Measurements from ENCODE around the gene CCNF.
"Not testable (repeated sequence)": the region's sequence is repeated elsewhere in the genome, so short reads cannot be mapped to it uniquely, and the experiment has no call there.

Gene CCNF

DNA sequence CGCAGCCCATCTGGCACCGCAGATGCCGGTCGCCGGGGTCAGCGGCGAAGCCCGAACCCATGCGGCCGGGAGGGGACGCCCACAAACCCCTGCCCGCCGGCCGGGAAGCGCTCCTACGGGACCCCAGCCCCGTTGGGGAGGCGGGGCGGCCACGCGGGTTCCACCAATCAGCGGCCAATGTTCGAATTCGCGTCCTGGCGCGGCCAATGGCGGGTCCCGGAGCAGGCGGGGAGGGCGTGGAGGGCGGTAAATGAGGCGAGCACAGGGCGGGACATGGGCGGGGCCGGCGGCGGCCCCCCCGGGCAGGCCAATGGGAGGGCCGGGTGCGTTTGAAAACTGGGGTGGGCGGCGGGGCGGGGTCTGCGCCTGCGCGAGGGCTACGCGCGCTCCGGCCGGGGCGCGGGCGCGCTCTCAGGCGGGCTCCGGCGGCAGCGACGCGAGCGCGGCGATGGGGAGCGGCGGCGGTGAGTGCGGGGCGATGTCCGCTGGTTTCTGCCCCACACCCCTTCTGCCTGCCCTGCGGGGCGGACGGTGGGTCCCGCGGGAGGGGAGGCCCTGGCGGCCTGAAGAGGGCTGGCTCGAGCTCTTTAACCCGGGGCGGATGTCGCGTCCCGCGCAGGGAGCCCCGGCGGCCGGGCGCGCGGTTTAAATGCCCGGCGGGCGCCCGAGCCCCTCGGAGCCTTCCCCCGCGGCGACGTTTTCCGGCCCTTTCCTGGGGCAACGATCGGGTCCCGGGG is at the start of gene CCNF:
TSS of gene CCNF (plus strand) at position 414 of the 737 bp plus-strand sequence. CDS start at position 449, 35 bp downstream.
- peak; percentile 93 for DNase-seq (ENCODE audit: low read depth)

- no peak for DNase-seq (ENCODE audit: low read depth)
Observed at GRCh38 chr16:2383501-2383900, 45.7 kb upstream of the CCNF start.

GRCh38 chr16:2384426-2384825 is 44.8 kb upstream of the CCNF start:
- no peak for DNase-seq (ENCODE audit: low read depth)

- peak; percentile 12 for DNase-seq (ENCODE audit: low read depth)
Observed at GRCh38 chr16:2385190-2385836, 43.9 kb upstream of the CCNF start.

DNA sequence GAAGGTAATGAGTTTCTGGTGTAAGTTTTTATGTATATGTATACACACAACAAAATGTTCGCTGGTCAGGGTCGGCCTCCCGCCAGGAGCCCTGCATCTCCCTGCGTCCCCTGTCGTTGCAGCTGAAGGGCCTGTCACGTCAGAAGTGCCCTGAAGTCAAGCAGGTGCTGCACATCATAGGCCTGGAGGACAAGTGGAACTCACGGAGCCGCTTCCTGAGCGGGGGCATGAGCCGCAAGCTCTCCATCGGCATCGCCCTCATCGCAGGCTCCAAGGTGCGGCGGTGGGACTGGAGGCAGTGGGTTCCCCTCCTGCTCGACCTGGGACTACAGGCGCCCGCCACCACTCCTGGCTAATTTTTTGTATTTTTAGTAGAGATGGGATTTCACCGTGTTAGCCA is 43.3 kb upstream of the CCNF start:
- not testable (repeated sequence) for DNase-seq (ENCODE audit: low read depth)

- peak; percentile 16 for DNase-seq (ENCODE audit: low read depth)
Observed at GRCh38 chr16:2386990-2387389, 42.3 kb upstream of the CCNF start.

- no peak for DNase-seq (ENCODE audit: low read depth)
Observed at GRCh38 chr16:2388139-2388874, 40.9 kb upstream of the CCNF start.

- peak; percentile 62 for DNase-seq (ENCODE audit: low read depth)
Observed at GRCh38 chr16:2388875-2389433, 40.3 kb upstream of the CCNF start.

DNA sequence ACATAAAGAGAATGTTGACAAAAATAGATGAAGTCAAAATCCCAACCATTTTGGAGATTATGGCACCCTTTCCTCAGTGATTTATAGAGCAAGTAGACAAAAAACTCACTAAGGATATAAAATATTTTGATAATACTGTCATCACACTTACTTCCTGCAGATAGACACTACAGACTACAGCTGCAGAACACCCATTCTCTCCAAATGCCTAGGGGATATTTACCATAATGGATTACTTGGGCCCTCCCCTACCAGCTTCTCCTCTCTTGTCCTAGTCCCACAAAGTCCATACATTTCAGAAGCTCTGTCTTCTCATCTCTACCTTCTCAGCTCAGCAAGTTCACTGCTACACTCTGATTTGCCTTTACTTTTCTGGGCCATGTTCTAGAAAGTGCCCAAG is 37.2 kb upstream of the CCNF start:
- no peak for DNase-seq (ENCODE audit: low read depth)

- DNase-seq (ENCODE audit: low read depth): no peak
Observed at GRCh38 chr16:2398520-2398919, 30.7 kb upstream of the CCNF start.

DNA sequence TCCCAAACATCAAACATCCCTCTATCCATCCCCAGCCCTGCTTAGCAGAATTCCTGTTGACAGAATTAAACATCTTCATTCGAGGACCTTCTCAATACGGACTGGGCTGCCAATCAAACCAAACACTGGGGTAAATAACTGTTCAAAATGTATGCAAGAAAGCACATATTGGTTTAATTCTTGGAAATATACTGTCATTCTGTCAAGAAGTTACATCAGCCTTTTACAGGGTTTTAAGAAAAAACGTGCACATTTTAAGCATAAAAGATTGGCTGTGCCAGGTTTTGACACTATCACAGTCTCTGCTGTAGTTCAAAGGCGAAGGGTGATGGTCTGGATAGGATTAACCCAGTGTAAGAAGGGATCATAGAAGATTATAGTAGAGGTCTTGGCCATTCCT is 25.1 kb upstream of the CCNF start:
- DNase-seq (ENCODE audit: low read depth): no peak

DNA sequence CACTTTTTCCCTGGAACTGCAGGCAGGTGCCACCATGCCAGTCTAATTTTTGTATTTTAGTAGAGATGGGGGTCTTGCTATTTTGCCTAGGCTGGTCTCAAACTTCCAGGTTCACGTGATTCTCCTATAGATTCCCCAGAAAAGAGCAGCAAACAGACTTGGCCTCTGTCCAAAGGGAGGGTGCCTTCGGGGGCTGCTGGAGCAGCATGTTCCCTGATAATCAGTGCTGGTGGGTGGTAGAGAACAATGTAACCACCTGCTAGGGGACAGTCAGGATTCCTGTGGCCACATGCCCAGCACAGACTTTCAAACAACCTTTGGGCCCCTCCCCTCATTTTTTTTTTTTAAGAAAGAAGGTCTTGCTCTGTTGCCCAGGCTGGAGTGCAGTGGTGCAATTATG is 14.2 kb upstream of the CCNF start:
- no peak for DNase-seq (ENCODE audit: low read depth)

DNA sequence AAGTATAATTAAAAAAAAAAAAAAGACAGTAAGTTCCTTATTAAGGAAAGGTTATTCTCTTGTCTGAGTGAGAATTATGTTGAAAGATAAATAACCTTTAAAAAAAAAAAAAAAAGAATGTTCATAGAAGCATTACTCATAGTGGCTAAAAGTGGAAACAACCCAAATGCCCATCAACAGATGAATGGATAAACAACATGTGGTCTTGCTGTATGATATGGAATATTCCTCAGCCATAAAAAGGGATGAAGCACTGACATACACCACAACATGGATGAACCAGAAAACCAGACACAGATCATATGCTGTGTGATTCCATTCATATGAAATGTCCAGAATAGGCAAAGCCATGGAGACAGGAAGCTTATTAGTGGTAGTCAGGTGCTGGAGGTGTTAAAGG is 9.2 kb upstream of the CCNF start:
- DNase-seq (ENCODE audit: low read depth): peak; percentile 22

GRCh38 chr16:2422123-2422867 is 7.0 kb upstream of the CCNF start:
- no peak for DNase-seq (ENCODE audit: low read depth)

- DNase-seq (ENCODE audit: low read depth): no peak
Observed at GRCh38 chr16:2424061-2425007, 4.9 kb upstream of the CCNF start.

DNA sequence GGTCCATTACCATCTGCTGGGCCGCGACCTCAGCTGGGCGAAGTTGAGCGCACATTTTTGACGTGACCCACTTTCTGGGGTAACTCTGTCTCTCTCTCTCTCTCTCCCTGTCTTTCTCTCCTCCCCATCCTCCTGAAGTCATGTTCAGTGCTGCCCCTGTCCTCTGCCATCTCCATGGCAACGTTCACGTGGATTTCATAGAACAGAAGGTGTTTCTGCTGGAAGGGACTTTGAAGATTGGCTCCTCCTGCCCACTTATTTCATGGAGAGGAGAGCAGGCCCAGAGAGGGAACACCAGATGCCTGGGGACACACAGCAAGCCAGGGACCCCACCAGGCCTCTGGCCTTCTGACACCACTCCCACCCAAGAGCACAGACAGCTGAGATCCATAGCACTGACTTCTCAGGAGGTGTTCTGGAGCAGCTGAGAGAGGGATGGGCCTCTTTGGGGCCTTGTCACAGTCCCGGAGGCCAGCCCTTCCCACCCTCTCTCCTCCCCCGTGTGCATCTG is 4.2 kb upstream of the CCNF start:
- DNase-seq (ENCODE audit: low read depth): no peak

GRCh38 chr16:2425825-2426430 is 3.3 kb upstream of the CCNF start:
- no peak for DNase-seq (ENCODE audit: low read depth)

- peak; percentile 19 for DNase-seq (ENCODE audit: low read depth)
Observed at GRCh38 chr16:2426941-2427361, 2.3 kb upstream of the CCNF start.

DNA sequence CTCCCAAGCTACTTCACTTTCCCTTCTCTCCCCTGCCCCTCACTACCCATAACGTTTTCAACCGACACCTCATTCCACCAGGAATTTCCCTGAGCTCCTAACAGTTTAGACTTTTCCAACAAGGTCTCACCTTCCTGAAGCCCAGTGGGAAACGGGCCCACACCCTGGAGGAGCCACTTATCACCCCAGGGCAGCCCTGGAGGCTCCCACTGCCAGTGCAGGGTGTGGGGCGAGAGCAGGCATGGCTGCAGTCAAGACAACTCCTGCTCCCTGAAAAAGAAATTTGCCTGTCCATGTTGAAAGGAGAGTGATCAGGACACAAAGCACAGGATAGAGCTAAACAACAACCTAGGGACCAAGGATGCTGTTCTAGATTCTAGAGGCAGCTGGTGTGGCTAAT is 1.7 kb upstream of the CCNF start:
- DNase-seq (ENCODE audit: low read depth): no peak

Measured in ELR (cell line).